ACC112 (cell line): ENCODE results near the gene CHRM2.
A peak's percentile ranks its signal among the peaks of the same experiment; 100 is the strongest.

Source experiments
- H2AFZ ChIP-seq: fragments of 200-600 bp; sonication (generic); one replicate; pipeline ENCODE4 v1.6.0; 2017; ENCODE audit warnings: antibody characterized with exemption, low read length; ENCODE audit not compliant: unreplicated experiment
- H3K27ac ChIP-seq: fragments of 200-600 bp; sonication (generic); 2 replicates; pipeline ENCODE4 v1.5.1; 2014; ENCODE audit warnings: low read depth, mild to moderate bottlenecking, antibody characterized with exemption, low read length, moderate library complexity
- H3K27me3 ChIP-seq: fragments of 200-600 bp; sonication (generic); 2 replicates; pipeline ENCODE4 v1.6.1; 2014; ENCODE audit warnings: mild to moderate bottlenecking, antibody characterized with exemption, low read length, moderate library complexity, mixed read lengths; ENCODE audit not compliant: insufficient read depth
- H3K36me3 ChIP-seq: fragments of 200-600 bp; sonication (generic); 2 replicates; pipeline ENCODE4 v1.6.1; 2016; ENCODE audit warnings: mild to moderate bottlenecking, antibody characterized with exemption, low read length, moderate library complexity, mixed read lengths; ENCODE audit not compliant: insufficient read depth
- H3K4me1 ChIP-seq: fragments of 200-600 bp; sonication (generic); one replicate; pipeline ENCODE4 v1.6.1; 2016; ENCODE audit warnings: low read length, mixed read lengths; ENCODE audit not compliant: insufficient read depth, unreplicated experiment, control insufficient read depth
- H3K4me3 ChIP-seq: fragments of 200-600 bp; sonication (generic); 2 replicates; pipeline ENCODE4 v1.5.1; 2014; ENCODE audit warnings: mild to moderate bottlenecking, low read depth, low read length
- H3K79me2 ChIP-seq: fragments of 200-600 bp; sonication (generic); one replicate; pipeline ENCODE4 v1.6.0; 2016; ENCODE audit warnings: low read length; ENCODE audit not compliant: control insufficient read depth, unreplicated experiment, insufficient read depth

Gene CHRM2

GRCh38 chr7:136869991-136870865 lies 1.8 kb downstream of the CHRM2 start:
- H3K4me3 ChIP-seq: peak overlapping the region; percentile 75

GRCh38 chr7:136870866-136871487 lies 2.5 kb downstream of the CHRM2 start:
- Histone ChIP-seq H3K36me3 (no peaks in the 10 kb centered on the region), H3K79me2 (no peaks in the 10 kb centered on the region), H2AFZ (peak overlapping the region; percentile 33), H3K4me3 (peak overlapping the region; percentile 75), H3K27me3 (peaks cover 76% of the 10 kb centered on the region), H3K27ac (no peak overlapping the region), H3K4me1 (peaks cover 9% of the 10 kb centered on the region)

More at GRCh38 chr7:136869991-136870865, 1.8 kb downstream of the CHRM2 start:
- peaks cover 9% of the 10 kb centered on the region for H3K4me1 ChIP-seq
- H3K36me3 ChIP-seq: no peaks in the 10 kb centered on the region
- no peaks in the 10 kb centered on the region for H3K79me2 ChIP-seq
- no peak overlapping the region for H3K27ac ChIP-seq
- H3K27me3 ChIP-seq: peaks cover 83% of the 10 kb centered on the region
- peak overlapping the region; percentile 33 for H2AFZ ChIP-seq

- Histone ChIP-seq H3K4me3 (no peak overlapping the region), H3K79me2 (no peaks in the 10 kb centered on the region), H2AFZ (no peak overlapping the region), H3K36me3 (no peaks in the 10 kb centered on the region), H3K4me1 (peaks cover 6% of the 10 kb centered on the region), H3K27ac (no peak overlapping the region), H3K27me3 (peaks cover 47% of the 10 kb centered on the region)
These were observed 6.1 kb downstream of the CHRM2 start for GRCh38 chr7:136874393-136875032.

GRCh38 chr7:136877509-136877908 lies 9.1 kb downstream of the CHRM2 start:
- no peaks in the 10 kb centered on the region for H3K79me2 ChIP-seq
- H3K36me3 ChIP-seq: no peaks in the 10 kb centered on the region
- no peaks in the 10 kb centered on the region for H3K4me1 ChIP-seq
- H3K4me3 ChIP-seq: no peak overlapping the region
- peaks cover 17% of the 10 kb centered on the region for H3K27me3 ChIP-seq
- H3K27ac ChIP-seq: no peak overlapping the region
- no peak overlapping the region for H2AFZ ChIP-seq

GRCh38 chr7:136877990-136878389 lies 9.5 kb downstream of the CHRM2 start:
- H3K4me3 ChIP-seq: no peak overlapping the region
- H3K27ac ChIP-seq: no peak overlapping the region
- no peak overlapping the region for H2AFZ ChIP-seq

GRCh38 chr7:136878878-136879277 lies 10.4 kb downstream of the CHRM2 start:
- Histone ChIP-seq H3K27me3 (peaks cover 9% of the 10 kb centered on the region), H3K27ac (no peak overlapping the region), H3K79me2 (no peaks in the 10 kb centered on the region), H2AFZ (no peak overlapping the region), H3K36me3 (no peaks in the 10 kb centered on the region), H3K4me1 (no peaks in the 10 kb centered on the region), H3K4me3 (no peak overlapping the region)

More at GRCh38 chr7:136877990-136878389, 9.5 kb downstream of the CHRM2 start:
- H3K36me3 ChIP-seq: no peaks in the 10 kb centered on the region
- H3K4me1 ChIP-seq: no peaks in the 10 kb centered on the region
- H3K79me2 ChIP-seq: no peaks in the 10 kb centered on the region
- peaks cover 13% of the 10 kb centered on the region for H3K27me3 ChIP-seq

- no peak overlapping the region for H3K27ac ChIP-seq
- H3K4me1 ChIP-seq: no peaks in the 10 kb centered on the region
- H3K27me3 ChIP-seq: peaks cover 23% of the 10 kb centered on the region
- no peaks in the 10 kb centered on the region for H3K79me2 ChIP-seq
- H2AFZ ChIP-seq: no peak overlapping the region
- no peak overlapping the region for H3K4me3 ChIP-seq
- H3K36me3 ChIP-seq: no peaks in the 10 kb centered on the region
These were observed 14.6 kb downstream of the CHRM2 start for GRCh38 chr7:136883046-136883445.

- Histone ChIP-seq H3K4me1 (no peaks in the 10 kb centered on the region), H3K27ac (no peak overlapping the region), H3K4me3 (no peak overlapping the region), H3K27me3 (peaks cover 27% of the 10 kb centered on the region), H2AFZ (no peak overlapping the region), H3K79me2 (no peaks in the 10 kb centered on the region), H3K36me3 (no peaks in the 10 kb centered on the region)
These were observed 16.0 kb downstream of the CHRM2 start for GRCh38 chr7:136884492-136884891.

- H2AFZ ChIP-seq: no peak overlapping the region
- H3K36me3 ChIP-seq: no peaks in the 10 kb centered on the region
- no peaks in the 10 kb centered on the region for H3K4me1 ChIP-seq
- H3K79me2 ChIP-seq: no peaks in the 10 kb centered on the region
- no peak overlapping the region for H3K27ac ChIP-seq
- H3K4me3 ChIP-seq: no peak overlapping the region
- H3K27me3 ChIP-seq: peaks cover 35% of the 10 kb centered on the region
These were observed 18.9 kb downstream of the CHRM2 start for GRCh38 chr7:136887317-136887716.

GRCh38 chr7:136890399-136890798 lies 21.9 kb downstream of the CHRM2 start:
- Histone ChIP-seq H3K79me2 (no peaks in the 10 kb centered on the region), H2AFZ (no peak overlapping the region), H3K4me3 (no peak overlapping the region), H3K27me3 (peaks cover 20% of the 10 kb centered on the region; the same call in 1 of the 2 replicates), H3K27ac (no peak overlapping the region), H3K4me1 (no peaks in the 10 kb centered on the region), H3K36me3 (no peaks in the 10 kb centered on the region)
